ENCODE measurements around the gene BIRC7. TPM values are rescaled to one million over a fixed set of nuclear protein-coding genes. Genes with fewer than 3 reads are reported as not detected.
A peak's percentile ranks its signal among the peaks of the same experiment; 100 is the strongest.

Gene BIRC7
- total RNA-seq, 6 experiments from 2014 or later = not detected

- DNase-seq = no peak
- no peak for TF ChIP-seq CTCF (IDR thresholded peaks at IDR 0.05)
- TF ChIP-seq POLR2A (IDR thresholded peaks at IDR 0.05) = no peak
- intact Hi-C loops (cut with DNase I) = no loop called here
Measured at GRCh38 chr20:63244468-63244867, 8.8 kb downstream of the BIRC7 start.

GRCh38 chr20:63246490-63247288 lies 11.0 kb downstream of the BIRC7 start:
- Histone ChIP-seq H3K27me3 (no peaks in the 10 kb centered on the region), H3K36me3 (no peaks in the 10 kb centered on the region), H3K4me1 (no peaks in the 10 kb centered on the region), H3K4me3 (no peak overlapping the region), H3K27ac (no peak overlapping the region), H3K9me3 (no peaks in the 10 kb centered on the region)
- ATAC-seq (peak in 1 of 4 donors; percentile 50), DNase-seq (peak in 1 of 3 donors; percentile 39)
- TF ChIP-seq POLR2A (IDR thresholded peaks at IDR 0.05) (no peak), CTCF (IDR thresholded peaks at IDR 0.05) (no peak)
- intact Hi-C loops (cut with DNase I) = no loop called here
- WGBS (ENCODE audit: insufficient coverage, low coverage, low lambda C conversion rate, missing lambda C conversion rate) = 30% methylated on average over 8 of the region's 50 CpGs

More at GRCh38 chr20:63244468-63244867, 8.8 kb downstream of the BIRC7 start:
- no peaks in the 10 kb centered on the region for H3K36me3 ChIP-seq
- no peak overlapping the region for H3K4me3 ChIP-seq
- WGBS (ENCODE audit: insufficient coverage, low coverage, low lambda C conversion rate, missing lambda C conversion rate) = 50% methylated on average over 2 of the region's 10 CpGs
- H3K27me3 ChIP-seq = no peaks in the 10 kb centered on the region
- ATAC-seq = no peak
- H3K27ac ChIP-seq = no peak overlapping the region
- no peaks in the 10 kb centered on the region for H3K9me3 ChIP-seq
- H3K4me1 ChIP-seq = no peaks in the 10 kb centered on the region

GRCh38 chr20:63247671-63248228 lies 12.0 kb downstream of the BIRC7 start:
- 36% methylated on average over 2 of the region's 24 CpGs for WGBS (ENCODE audit: insufficient coverage, low coverage, low lambda C conversion rate, missing lambda C conversion rate)
- no peak for TF ChIP-seq CTCF (IDR thresholded peaks at IDR 0.05)
- no peak for TF ChIP-seq POLR2A (IDR thresholded peaks at IDR 0.05)
- no peaks in the 10 kb centered on the region for H3K27me3 ChIP-seq
- no peaks in the 10 kb centered on the region for H3K4me1 ChIP-seq
- H3K4me3 ChIP-seq = no peak overlapping the region
- DNase-seq (no peak), ATAC-seq (no peak)
- H3K27ac ChIP-seq = no peak overlapping the region
- H3K36me3 ChIP-seq = no peaks in the 10 kb centered on the region
- H3K9me3 ChIP-seq = no peaks in the 10 kb centered on the region
- intact Hi-C loops (cut with DNase I) = no loop called here

GRCh38 chr20:63248835-63249591 lies 13.3 kb downstream of the BIRC7 start:
- ATAC-seq (no peak), DNase-seq (no peak)
- H3K36me3 ChIP-seq = no peaks in the 10 kb centered on the region
- no peaks in the 10 kb centered on the region for H3K27me3 ChIP-seq
- H3K4me1 ChIP-seq = no peaks in the 10 kb centered on the region
- intact Hi-C loops (cut with DNase I) = no loop called here
- H3K9me3 ChIP-seq = no peaks in the 10 kb centered on the region
- TF ChIP-seq CTCF (IDR thresholded peaks at IDR 0.05) = no peak
- TF ChIP-seq POLR2A (IDR thresholded peaks at IDR 0.05) = no peak
- H3K4me3 ChIP-seq = no peak overlapping the region
- 35% methylated on average over 5 of the region's 25 CpGs for WGBS (ENCODE audit: insufficient coverage, low coverage, low lambda C conversion rate, missing lambda C conversion rate)
- H3K27ac ChIP-seq = no peak overlapping the region

Measured in right lobe of liver (tissue), 6 donors.